ENCODE results near the gene RNF217.
"Not testable (repeated sequence)": the region's sequence is repeated elsewhere in the genome, so short reads cannot be mapped to it uniquely, and the experiment has no call there.

Gene RNF217

GRCh38 chr6:125030969-125031368 lies 68.7 kb downstream of the RNF217 start:
- DNase-seq: no peak
- peaks cover 2% of the 10 kb centered on the region for H3K9me3 ChIP-seq (ENCODE audit: insufficient read depth, low read depth, low read length)
- H3K4ac ChIP-seq (ENCODE audit: low read depth, low read length): peak overlapping the region; percentile 14
- no peak overlapping the region for H2AFZ ChIP-seq (ENCODE audit: insufficient read depth, low read length, poor library complexity)
- H3K36me3 ChIP-seq (ENCODE audit: control insufficient read depth in 1 of 2, insufficient read depth in 2 of 2, low read length in 2 of 2): peaks cover 0 to 7% of the 10 kb centered on the region in 2 experiments
- no peak overlapping the region for H4K8ac ChIP-seq (ENCODE audit: low read depth, low read length)
- H3K23ac ChIP-seq (ENCODE audit: low read length): no peak overlapping the region
- H3K4me1 ChIP-seq (ENCODE audit: control insufficient read depth in 1 of 2, insufficient read depth in 2 of 2, low read length in 2 of 2): no peaks in the 10 kb centered on the region
- H3K27me3 ChIP-seq (ENCODE audit: insufficient read depth, low read length): no peaks in the 10 kb centered on the region
- no peak overlapping the region for H2AK5ac ChIP-seq (ENCODE audit: low read length)
- WGBS (ENCODE audit: extremely low coverage, insufficient coverage, insufficient read length): no CpG with 5 or more reads among the region's 6 CpGs
- H4K12ac ChIP-seq (ENCODE audit: low read depth, low read length): no peak overlapping the region
- H3K79me1 ChIP-seq (ENCODE audit: low read length): no peaks in the 10 kb centered on the region
- no peak overlapping the region for H4K91ac ChIP-seq (ENCODE audit: low read depth, low read length)
- H3K18ac ChIP-seq (ENCODE audit: low read length): no peak overlapping the region
- no peak overlapping the region for H3K14ac ChIP-seq (ENCODE audit: low read length)
- H3K9ac ChIP-seq (ENCODE audit: low read length): no peak overlapping the region
- H3K4me3 ChIP-seq (ENCODE audit: low read depth, low read length): no peak overlapping the region
- H3K27ac ChIP-seq (ENCODE audit: low read depth, low read length): no peak overlapping the region
- no peak overlapping the region for H2BK120ac ChIP-seq (ENCODE audit: insufficient read depth, low read length, poor library complexity)
- H3K4me2 ChIP-seq (ENCODE audit: low read length): no peak overlapping the region
- no peak overlapping the region for H2BK5ac ChIP-seq (ENCODE audit: low read depth, low read length, poor library complexity)
- H2BK12ac ChIP-seq (ENCODE audit: low read length): no peak overlapping the region
- no peaks in the 10 kb centered on the region for H3K79me2 ChIP-seq (ENCODE audit: control insufficient read depth, insufficient read depth, low read length, poor library complexity)

- H3K9me3 ChIP-seq (ENCODE audit: insufficient read depth, low read depth, low read length): peaks cover 2% of the 10 kb centered on the region
- peaks cover 0 to 7% of the 10 kb centered on the region in 2 experiments for H3K36me3 ChIP-seq (ENCODE audit: control insufficient read depth in 1 of 2, insufficient read depth in 2 of 2, low read length in 2 of 2)
- H2AFZ ChIP-seq (ENCODE audit: insufficient read depth, low read length, poor library complexity): no peak overlapping the region
- no peak overlapping the region for H3K27ac ChIP-seq (ENCODE audit: low read depth, low read length)
- H2BK120ac ChIP-seq (ENCODE audit: insufficient read depth, low read length, poor library complexity): no peak overlapping the region
- H3K9ac ChIP-seq (ENCODE audit: low read length): no peak overlapping the region
- no peak for DNase-seq
- no peak overlapping the region for H4K91ac ChIP-seq (ENCODE audit: low read depth, low read length)
- no peak overlapping the region for H3K4me2 ChIP-seq (ENCODE audit: low read length)
- H2AK5ac ChIP-seq (ENCODE audit: low read length): no peak overlapping the region
- no CpG with 5 or more reads among the region's 1 CpG for WGBS (ENCODE audit: extremely low coverage, insufficient coverage, insufficient read length)
- no peak overlapping the region for H4K12ac ChIP-seq (ENCODE audit: low read depth, low read length)
- H3K4me1 ChIP-seq (ENCODE audit: control insufficient read depth in 1 of 2, insufficient read depth in 2 of 2, low read length in 2 of 2): no peaks in the 10 kb centered on the region
- H2BK12ac ChIP-seq (ENCODE audit: low read length): no peak overlapping the region
- no peak overlapping the region for H3K23ac ChIP-seq (ENCODE audit: low read length)
- H3K4ac ChIP-seq (ENCODE audit: low read depth, low read length): no peak overlapping the region
- no peaks in the 10 kb centered on the region for H3K79me1 ChIP-seq (ENCODE audit: low read length)
- H2BK5ac ChIP-seq (ENCODE audit: low read depth, low read length, poor library complexity): no peak overlapping the region
- H4K8ac ChIP-seq (ENCODE audit: low read depth, low read length): no peak overlapping the region
- no peak overlapping the region for H3K4me3 ChIP-seq (ENCODE audit: low read depth, low read length)
- no peak overlapping the region for H3K18ac ChIP-seq (ENCODE audit: low read length)
- no peaks in the 10 kb centered on the region for H3K27me3 ChIP-seq (ENCODE audit: insufficient read depth, low read length)
- no peaks in the 10 kb centered on the region for H3K79me2 ChIP-seq (ENCODE audit: control insufficient read depth, insufficient read depth, low read length, poor library complexity)
- no peak overlapping the region for H3K14ac ChIP-seq (ENCODE audit: low read length)
Measured at GRCh38 chr6:125031385-125031784, 69.1 kb downstream of the RNF217 start.

- not testable (repeated sequence) for H2AFZ ChIP-seq (ENCODE audit: insufficient read depth, low read length, poor library complexity); H3K18ac ChIP-seq (ENCODE audit: low read length); H3K27ac ChIP-seq (ENCODE audit: low read depth, low read length); DNase-seq; H3K4me2 ChIP-seq (ENCODE audit: low read length); H4K12ac ChIP-seq (ENCODE audit: low read depth, low read length); H3K14ac ChIP-seq (ENCODE audit: low read length); H2AK5ac ChIP-seq (ENCODE audit: low read length); H3K4ac ChIP-seq (ENCODE audit: low read depth, low read length); H4K8ac ChIP-seq (ENCODE audit: low read depth, low read length); H3K79me1 ChIP-seq (ENCODE audit: low read length); H3K4me1 ChIP-seq (ENCODE audit: control insufficient read depth in 1 of 2, insufficient read depth in 2 of 2, low read length in 2 of 2); H2BK120ac ChIP-seq (ENCODE audit: insufficient read depth, low read length, poor library complexity); H2BK12ac ChIP-seq (ENCODE audit: low read length); H2BK5ac ChIP-seq (ENCODE audit: low read depth, low read length, poor library complexity); H3K23ac ChIP-seq (ENCODE audit: low read length); H3K27me3 ChIP-seq (ENCODE audit: insufficient read depth, low read length); H3K4me3 ChIP-seq (ENCODE audit: low read depth, low read length); H3K36me3 ChIP-seq (ENCODE audit: control insufficient read depth in 1 of 2, insufficient read depth in 2 of 2, low read length in 2 of 2); H4K91ac ChIP-seq (ENCODE audit: low read depth, low read length); H3K9me3 ChIP-seq (ENCODE audit: insufficient read depth, low read depth, low read length); H3K79me2 ChIP-seq (ENCODE audit: control insufficient read depth, insufficient read depth, low read length, poor library complexity); H3K9ac ChIP-seq (ENCODE audit: low read length)
Measured at GRCh38 chr6:125034929-125035328, 72.7 kb downstream of the RNF217 start.

- not testable (repeated sequence) for H3K9ac ChIP-seq (ENCODE audit: low read length); H3K79me2 ChIP-seq (ENCODE audit: control insufficient read depth, insufficient read depth, low read length, poor library complexity); H2BK5ac ChIP-seq (ENCODE audit: low read depth, low read length, poor library complexity); H3K4me2 ChIP-seq (ENCODE audit: low read length); H4K12ac ChIP-seq (ENCODE audit: low read depth, low read length); H3K4ac ChIP-seq (ENCODE audit: low read depth, low read length); H3K23ac ChIP-seq (ENCODE audit: low read length); H2BK120ac ChIP-seq (ENCODE audit: insufficient read depth, low read length, poor library complexity); H3K14ac ChIP-seq (ENCODE audit: low read length); H3K9me3 ChIP-seq (ENCODE audit: insufficient read depth, low read depth, low read length); H2AK5ac ChIP-seq (ENCODE audit: low read length); H3K27ac ChIP-seq (ENCODE audit: low read depth, low read length); H3K4me3 ChIP-seq (ENCODE audit: low read depth, low read length); H3K18ac ChIP-seq (ENCODE audit: low read length); H3K79me1 ChIP-seq (ENCODE audit: low read length); H2AFZ ChIP-seq (ENCODE audit: insufficient read depth, low read length, poor library complexity); DNase-seq; H2BK12ac ChIP-seq (ENCODE audit: low read length); H4K8ac ChIP-seq (ENCODE audit: low read depth, low read length); H4K91ac ChIP-seq (ENCODE audit: low read depth, low read length); H3K27me3 ChIP-seq (ENCODE audit: insufficient read depth, low read length); H3K36me3 ChIP-seq (ENCODE audit: control insufficient read depth in 1 of 2, insufficient read depth in 2 of 2, low read length in 2 of 2); H3K4me1 ChIP-seq (ENCODE audit: control insufficient read depth in 1 of 2, insufficient read depth in 2 of 2, low read length in 2 of 2)
- WGBS (ENCODE audit: extremely low coverage, insufficient coverage, insufficient read length): no CpG with 5 or more reads among the region's 4 CpGs
Measured at GRCh38 chr6:125036486-125036885, 74.2 kb downstream of the RNF217 start.
